ENCODE data around the gene HIF3A.

DNA sequence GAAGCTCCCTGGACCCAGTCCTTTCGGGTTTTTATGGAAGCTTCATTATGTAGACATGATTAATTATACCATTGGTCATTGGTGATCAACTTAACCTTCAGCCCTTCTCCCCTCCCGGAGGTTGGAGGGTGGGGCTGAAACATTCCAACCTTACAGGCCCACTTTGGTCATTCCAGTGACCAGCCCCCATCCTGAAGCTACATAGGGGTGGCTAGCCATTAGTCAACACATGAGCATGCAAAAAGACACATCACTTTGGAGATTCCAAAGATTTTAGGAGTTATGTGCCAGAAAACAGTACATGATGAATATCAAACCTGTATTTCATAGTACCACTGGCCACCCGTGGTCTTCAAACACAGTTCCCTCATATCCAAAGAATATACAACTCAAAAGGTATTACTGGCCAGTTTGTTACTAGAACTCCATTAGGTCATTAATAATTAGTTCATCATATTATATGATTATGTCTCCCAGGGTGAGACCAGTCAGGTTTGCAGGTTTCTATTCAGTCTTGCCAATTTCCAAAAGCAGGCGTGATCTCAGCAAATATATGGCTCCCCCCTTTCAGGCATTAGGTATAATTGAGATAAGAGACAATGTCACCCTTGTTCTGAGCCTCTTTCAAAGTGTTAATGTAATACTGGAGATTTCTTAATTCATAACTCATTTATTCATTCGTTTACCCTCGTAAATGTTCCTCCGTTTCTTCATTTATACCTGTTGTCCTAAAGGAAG is 61.2 kb downstream of the HIF3A start:
- no peak for TF ChIP-seq REST (IDR thresholded peaks at IDR 0.05; ENCODE audit: insufficient read depth in 1 of 2, low read depth in 2 of 2, low read length in 2 of 2)
- TF ChIP-seq POLR2AphosphoS5 (IDR thresholded peaks at IDR 0.05; ENCODE audit: low read depth, low read length), result no peak
- no peak for TF ChIP-seq TAF1 (IDR thresholded peaks at IDR 0.05; ENCODE audit: borderline replicate concordance, insufficient read depth, low read length)
- TF ChIP-seq SIN3A (IDR thresholded peaks at IDR 0.05; ENCODE audit: borderline replicate concordance, insufficient read depth, low read length), result no peak
